ENCODE data around the gene GORASP2.
"Not testable (repeated sequence)": the region's sequence is repeated elsewhere in the genome, so short reads cannot be mapped to it uniquely, and the experiment has no call there.

Gene GORASP2

GRCh38 chr2:170928824-170929685 is at the start of gene GORASP2:
Gene GORASP2 (plus strand): TSS chr2:170929253. CDS start chr2:170929341, 88 bp downstream.
- DNase-seq = peak; percentile 100

DNA sequence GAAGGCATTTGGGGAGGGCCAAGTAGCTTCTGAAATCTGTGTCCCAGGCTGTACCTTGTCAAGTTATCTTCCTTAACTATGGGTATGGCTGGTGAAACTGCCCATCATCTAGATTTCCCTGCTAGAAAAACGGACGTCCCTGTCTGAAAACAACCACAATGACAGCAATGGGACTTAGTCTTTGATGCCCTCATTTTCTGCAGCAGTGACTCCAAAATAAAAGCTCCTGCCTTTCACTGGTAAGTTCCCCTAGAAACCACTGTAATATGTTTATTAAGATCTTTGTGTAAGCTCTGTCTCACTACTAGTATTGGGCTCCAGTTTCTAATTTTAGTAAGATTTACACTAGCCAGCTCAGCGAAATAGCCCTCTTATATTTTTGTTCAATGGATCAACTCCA is 47.2 kb upstream of the GORASP2 start:
- no peak for DNase-seq

DNA sequence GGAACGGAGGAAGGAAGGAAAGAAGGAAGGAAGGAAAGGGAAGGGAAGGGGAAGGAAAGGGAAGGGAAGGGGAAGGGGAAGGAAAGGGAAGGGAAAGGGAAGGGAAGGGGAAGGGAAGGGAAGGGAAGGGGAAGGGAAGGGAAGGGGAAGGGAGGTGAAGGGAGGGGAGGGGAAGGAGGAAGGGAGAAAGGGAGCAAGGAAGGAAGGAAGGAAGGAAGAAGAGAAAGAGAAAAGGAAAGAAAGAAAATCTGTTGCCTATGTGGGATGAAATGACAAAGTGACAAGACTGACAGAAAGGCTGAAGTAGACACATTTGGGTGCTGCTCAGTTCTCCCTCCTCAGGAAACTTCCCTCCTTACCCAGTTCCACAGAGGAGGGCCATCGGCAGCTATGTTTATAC is 46.3 kb upstream of the GORASP2 start:
- DNase-seq = no peak

DNA sequence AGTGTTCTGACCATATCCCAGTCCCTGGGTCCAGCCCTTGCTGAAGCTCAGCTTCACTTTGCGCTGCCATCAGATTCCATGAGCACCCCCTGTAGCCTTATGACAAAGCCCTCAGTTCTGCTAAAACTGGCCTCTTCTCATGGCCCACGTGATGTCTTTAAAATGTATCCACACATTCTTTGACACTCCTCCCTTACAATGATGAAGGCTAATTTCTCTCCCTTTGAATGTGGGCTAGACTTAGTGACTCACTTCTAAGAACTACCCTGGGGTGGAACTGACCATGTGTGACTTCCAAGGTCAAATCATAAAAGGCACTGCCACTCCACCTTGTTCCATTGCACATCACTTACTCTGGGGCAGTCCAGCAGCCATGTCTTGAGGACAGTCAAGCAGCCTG is 45.4 kb upstream of the GORASP2 start:
- DNase-seq = no peak

- no peak for DNase-seq
Measured at GRCh38 chr2:170885130-170885791, 43.8 kb upstream of the GORASP2 start.

DNA sequence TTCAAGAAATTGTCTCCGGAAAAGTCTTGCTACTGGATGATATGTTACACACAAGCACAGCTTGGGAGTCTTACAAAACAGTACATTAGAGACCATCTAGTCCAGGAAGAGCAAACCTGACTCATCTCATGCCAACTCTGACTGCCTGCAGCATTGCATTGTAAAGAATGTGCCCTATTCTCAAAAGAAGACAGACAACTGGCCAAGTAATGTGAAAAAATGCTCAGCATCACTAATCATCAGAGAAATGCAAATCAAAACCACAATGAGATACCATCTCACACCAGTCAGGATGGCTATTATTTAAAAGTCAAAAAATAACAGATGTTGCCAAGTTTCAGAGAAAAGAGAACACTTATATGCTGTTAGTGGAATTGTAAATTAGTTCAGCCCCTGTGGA is 42.7 kb upstream of the GORASP2 start:
- no peak for DNase-seq

GRCh38 chr2:170887496-170887895 is 41.6 kb upstream of the GORASP2 start:
- no peak for DNase-seq

DNA sequence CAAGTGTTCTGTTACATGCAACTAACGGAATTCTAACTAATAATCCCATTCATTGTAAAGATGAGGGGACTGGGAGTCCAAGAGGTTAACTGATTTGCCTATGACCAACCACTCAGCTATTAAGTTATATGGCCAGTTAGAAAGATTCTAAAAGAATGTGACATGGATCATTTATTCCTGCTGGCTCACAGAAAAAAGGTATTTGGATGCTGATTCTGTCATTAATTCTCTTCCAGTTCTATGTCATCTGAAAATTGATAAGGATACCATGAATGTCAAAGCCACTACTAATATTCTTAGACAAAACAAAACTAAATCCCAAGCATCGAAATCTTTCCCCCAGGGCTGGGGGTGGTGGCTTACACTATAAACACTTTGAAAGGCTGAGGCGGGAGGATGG is 41.2 kb upstream of the GORASP2 start:
- no peak for DNase-seq

DNA sequence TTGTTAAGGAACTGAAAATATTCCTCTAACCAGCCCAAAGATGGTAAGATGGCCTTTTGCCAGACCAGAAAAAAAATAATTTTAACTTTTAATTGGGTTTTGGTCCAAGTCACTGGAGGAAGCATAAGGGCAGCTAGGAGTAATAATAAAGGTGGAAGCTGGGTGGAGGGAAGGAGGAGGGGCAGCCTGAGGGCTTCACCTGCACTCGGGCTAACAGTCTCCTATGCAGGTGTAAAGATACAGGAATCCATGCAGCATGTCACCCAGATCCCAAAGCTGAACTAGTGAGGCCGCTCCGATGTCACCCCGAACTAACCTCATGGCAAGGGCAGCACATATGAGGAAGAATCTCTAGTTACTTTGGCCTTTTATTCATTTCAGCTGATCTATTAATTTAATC is 37.2 kb upstream of the GORASP2 start:
- DNase-seq = no peak

GRCh38 chr2:170892391-170892951 is 36.6 kb upstream of the GORASP2 start:
- DNase-seq = no peak

- no peak for DNase-seq
Measured at GRCh38 chr2:170895023-170895757, 33.9 kb upstream of the GORASP2 start.

- no peak for DNase-seq
Measured at GRCh38 chr2:170896622-170897021, 32.4 kb upstream of the GORASP2 start.

- no peak for DNase-seq
Measured at GRCh38 chr2:170897108-170897507, 31.9 kb upstream of the GORASP2 start.

- DNase-seq = no peak
Measured at GRCh38 chr2:170905864-170906263, 23.2 kb upstream of the GORASP2 start.

GRCh38 chr2:170911314-170911889 is 17.7 kb upstream of the GORASP2 start:
- no peak for DNase-seq

DNA sequence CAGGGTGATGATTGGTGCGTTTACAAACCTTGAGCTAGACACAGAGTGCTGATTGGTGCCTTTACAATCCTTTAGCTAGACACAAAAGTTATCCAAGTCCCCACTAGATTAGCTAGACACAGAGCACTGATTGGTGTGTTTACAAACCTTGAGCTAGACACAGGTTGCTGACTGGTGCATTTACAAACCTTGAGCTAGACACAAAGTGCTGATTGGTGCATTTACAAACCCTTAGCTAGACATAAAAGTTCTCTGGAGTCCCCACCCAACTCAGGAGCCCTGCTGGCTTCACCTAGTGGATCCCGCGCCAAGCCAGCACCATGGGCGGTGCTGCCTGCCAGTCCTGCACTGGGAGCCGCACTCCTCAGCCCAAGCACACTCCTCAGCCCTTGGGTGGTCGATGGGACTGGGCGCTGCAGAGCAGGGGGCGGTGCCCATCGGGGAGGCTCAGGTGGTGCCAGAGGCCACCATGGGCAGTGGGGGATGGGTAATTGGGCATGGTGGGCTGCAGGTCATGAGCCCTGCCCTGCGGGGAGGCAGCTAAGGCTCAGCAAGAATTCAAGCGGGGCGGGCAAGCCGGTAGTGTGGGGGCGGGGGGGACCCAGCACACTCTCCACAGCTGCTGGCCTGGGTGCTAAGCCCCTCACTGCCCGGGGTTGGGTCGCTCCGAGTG is 13.9 kb upstream of the GORASP2 start:
- DNase-seq = not testable (repeated sequence)

DNA sequence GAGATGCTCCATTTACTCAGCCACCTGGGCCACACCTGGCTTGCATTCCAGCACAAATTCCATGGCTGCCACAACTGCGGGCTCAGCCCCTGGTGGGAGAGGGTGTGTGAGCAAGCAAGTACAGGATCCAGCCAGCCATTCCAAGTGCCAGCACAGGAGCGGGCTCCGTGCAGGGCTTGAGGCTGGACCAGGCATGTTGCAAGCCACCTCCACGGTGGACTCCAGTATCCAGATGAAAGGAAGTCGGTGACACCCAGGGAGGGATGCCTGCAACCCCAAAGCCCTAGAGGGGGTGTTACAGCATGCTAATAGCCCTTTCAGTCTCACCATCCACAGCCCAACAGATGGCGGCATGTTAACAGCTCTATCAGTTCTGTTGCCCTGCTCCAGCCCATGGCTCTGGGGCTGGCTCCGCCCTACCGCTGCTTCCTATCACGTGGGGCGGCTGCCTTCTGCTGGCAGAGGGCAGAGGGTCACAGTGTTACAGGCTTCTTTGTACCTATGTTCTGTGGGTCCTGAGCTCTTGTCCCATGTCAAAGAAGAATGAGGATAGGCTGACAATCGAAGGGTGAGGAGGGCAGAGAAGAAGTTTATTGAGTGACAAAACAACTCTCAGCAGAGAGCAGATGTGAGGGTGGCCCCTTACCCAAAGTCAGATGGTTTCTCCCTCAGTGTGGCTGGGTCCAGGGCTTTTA is 11.7 kb upstream of the GORASP2 start:
- DNase-seq = no peak

DNA sequence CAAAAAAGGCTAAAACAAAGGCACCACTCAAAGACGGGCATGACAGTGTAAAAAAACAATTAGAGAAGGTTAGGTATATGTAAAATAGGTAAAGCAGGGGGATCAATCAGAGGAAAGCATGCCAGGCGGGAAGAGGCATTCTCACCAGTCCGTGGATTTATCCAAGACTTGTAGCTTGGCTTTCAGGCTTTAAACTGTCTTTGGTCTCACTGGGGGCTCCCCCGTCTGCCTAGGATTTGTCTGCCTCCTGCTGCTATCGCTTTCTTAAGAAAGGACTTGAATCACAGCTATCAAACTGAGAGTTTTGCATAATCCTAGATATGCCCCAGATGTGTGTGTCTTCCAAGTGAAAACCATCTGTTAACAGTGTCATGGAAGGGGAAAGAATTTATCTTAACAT is 11.1 kb upstream of the GORASP2 start:
- no peak for DNase-seq

GRCh38 chr2:170921873-170922272 is 7.2 kb upstream of the GORASP2 start:
- DNase-seq = not testable (repeated sequence)

- DNase-seq = peak; percentile 22 to 41
Measured at GRCh38 chr2:170922634-170923494, 6.2 kb upstream of the GORASP2 start.

DNA sequence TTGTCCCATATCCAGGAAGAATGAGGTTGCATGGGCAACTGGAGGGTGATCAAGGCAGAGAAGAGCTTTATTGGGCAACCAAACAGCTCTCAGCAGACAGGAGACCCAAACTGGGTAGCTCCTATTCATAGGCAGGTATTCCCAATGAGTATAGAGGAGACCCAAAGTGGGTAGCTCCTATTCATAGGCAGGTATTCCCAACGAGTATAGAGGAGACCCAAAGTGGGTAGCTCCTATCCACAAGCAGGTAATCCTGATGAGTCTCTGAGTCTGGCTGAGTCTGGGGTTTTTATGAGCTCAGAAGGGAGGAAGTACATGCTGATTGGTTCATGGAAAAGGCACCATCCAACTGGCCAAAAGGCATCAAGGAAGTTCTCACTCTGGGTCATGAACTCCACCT is 5.3 kb upstream of the GORASP2 start:
- DNase-seq = no peak

Data from Kasumi-1 (cell line).